GM19324 (cell line): ENCODE results near the gene PHLPP1.

Experiments used
- ATAC-seq: cut with Tn5 transposase; IDR thresholded peaks from one replicate; pipeline ENCODE4 v1.9.1; 2021; ENCODE audit warnings: mild to moderate bottlenecking, moderate library complexity; ENCODE audit not compliant: unreplicated experiment, low FRiP score

Gene PHLPP1

DNA sequence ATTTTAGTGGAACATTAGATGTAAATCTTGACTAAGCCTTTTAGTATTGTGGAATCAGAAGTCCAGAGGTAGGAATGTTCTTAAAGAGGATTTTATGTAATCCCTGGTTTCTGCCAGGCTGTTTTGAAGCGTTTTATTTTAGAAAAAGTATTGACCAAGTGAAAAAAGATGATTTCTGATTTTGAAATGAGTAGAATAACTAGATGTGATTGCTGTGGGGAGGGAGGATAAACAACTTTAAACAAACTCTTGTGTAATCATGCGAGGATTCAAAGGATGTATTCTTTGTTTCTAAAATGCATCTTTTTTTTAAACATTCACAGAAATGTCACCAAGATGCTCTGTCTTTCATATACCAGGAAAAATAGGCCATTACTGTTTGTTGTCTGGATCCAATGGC is 53.9 kb downstream of the PHLPP1 start:
- no peak for ATAC-seq

DNA sequence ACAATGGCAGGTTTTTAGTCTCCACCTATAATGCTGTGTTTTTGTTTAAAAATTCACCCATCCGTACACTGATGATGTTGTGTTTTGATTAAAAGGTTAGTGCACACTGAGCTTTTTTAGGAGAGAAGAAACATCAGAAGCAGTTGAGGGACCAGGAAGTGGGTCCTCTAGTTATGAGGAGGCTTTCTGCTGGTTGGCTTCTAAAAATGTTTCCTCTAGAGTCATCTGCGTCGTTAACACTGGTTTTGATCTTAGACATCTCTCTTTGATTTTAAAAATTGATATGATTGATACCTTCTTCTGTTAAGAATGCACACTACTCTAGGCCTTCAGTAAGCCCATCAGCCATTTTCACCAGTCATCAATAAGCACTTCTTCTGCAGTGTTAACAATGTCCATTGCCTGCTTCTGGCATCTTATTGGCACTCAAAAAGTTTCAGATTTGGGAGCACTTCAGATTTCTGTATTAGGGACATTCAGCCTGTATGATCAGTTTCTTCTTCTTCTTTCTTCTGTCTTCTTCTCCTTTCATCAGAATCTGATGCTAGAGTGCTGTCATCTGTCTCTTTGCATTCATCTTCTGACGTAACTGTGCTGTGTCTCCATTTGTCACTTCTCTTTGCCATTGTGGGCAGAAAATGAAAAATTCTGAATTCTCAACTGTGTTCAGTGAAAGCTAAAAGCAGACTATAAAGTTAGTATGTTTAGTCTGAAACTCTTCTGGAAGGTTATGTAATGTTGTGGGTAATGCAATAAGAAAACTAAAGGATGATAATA is 56.3 kb downstream of the PHLPP1 start:
- ATAC-seq = no peak

GRCh38 chr18:62772860-62773584 is 57.7 kb downstream of the PHLPP1 start:
- no peak for ATAC-seq

DNA sequence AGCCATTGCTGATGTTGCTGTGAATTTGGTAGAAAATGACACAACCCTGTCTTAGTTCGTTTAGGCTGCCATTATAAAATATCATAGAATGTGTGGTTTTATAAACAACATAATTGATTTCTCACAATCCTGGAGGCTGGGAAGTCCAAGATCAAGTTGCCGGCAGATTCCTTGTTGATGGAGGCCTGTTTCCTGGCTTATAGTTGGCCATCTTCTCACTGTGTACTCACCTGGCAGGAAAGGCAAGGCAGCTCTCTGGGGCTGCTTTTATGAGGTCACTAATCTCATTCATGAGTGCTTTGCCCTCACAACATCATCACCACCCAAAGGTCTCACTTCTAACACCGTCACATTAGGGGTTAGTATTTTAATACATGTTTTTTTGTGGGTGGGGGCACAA is 58.4 kb downstream of the PHLPP1 start:
- ATAC-seq = no peak

- ATAC-seq = no peak
Observed at GRCh38 chr18:62776024-62776570, 60.8 kb downstream of the PHLPP1 start.

- no peak for ATAC-seq
Observed at GRCh38 chr18:62777814-62778213, 62.5 kb downstream of the PHLPP1 start.

- no peak for ATAC-seq
Observed at GRCh38 chr18:62778976-62779869, 63.9 kb downstream of the PHLPP1 start.

GRCh38 chr18:62781262-62781661 is 65.9 kb downstream of the PHLPP1 start:
- no peak for ATAC-seq

DNA sequence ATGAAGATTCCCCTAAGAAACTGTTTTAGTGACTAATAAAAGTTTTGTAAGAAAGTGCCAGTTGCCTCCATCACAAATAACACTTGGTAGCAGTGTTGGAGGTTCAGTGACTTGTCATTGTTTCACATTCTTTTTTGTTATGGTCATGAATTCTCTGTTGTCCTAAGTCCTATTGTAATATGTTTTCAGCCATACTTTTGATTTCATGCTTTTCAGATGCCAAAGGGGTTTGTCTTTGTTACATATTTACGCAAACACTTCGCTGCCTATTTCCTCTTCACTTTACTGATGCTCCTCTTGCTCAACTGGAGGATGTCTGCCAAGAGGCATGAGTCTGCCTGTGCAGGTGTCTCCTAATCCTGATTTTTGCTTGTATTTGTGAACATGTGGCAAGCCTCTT is 66.6 kb downstream of the PHLPP1 start:
- ATAC-seq = no peak

GRCh38 chr18:62784338-62784965 is 69.1 kb downstream of the PHLPP1 start:
- no peak for ATAC-seq

- no peak for ATAC-seq
Observed at GRCh38 chr18:62784966-62785413, 69.6 kb downstream of the PHLPP1 start.

DNA sequence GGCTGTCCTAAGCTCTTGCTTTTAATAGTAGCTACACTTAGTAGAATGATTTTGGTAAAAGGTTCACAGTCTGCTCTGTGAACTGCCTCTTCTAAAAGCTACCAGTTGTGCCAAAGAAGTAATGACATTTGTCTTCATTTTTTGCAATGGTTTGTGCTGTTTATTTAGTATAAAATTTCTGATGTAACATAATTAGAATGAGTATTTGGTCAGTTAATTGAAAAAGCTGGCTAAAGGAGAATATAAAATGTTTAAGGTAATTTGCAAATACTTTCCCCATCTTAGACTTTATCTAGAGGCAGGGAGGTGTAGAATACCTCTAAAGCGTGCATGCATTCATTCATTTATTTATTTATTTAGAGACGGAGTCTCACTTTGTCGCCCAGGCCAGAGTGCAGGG is 71.3 kb downstream of the PHLPP1 start:
- ATAC-seq = no peak

DNA sequence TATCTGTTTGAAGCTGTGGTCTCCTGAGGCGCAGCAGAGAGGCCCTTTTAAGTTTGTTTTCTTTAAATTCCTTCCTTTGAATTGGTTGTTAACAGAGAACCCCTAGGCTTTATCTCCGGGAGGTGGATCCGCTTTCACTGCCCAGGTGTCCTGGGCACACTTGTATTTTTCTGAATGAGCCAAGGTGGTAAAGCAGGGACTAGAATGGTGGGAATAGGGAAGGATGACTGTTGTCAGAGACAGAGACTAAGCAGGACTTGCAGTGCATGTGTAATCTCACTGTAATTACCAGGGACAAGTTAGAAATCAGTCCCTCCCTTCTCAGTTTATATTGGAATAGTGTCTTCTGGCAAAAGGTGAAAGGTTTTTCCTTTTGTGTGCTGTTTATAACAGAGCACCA is 72.8 kb downstream of the PHLPP1 start:
- no peak for ATAC-seq

DNA sequence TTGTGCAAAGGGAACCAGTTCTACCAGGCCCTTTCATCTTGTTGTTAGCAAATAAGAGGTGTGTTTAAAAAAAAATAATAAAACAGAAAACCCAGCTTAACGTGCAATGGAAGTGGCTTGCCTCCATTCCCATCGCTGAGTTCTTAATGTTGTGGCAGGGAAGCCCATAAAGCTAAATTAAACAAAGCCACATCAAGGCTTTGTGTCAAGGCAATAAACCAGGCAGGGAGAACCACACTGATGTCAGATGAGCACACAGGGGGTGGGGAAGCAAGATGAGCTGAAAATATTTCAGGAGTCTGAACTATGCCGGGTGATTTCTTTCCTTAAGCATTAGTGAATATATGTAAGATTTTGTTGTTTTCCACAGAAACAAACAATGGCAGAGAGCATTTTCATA is 73.5 kb downstream of the PHLPP1 start:
- ATAC-seq = no peak

- no peak for ATAC-seq
Observed at GRCh38 chr18:62790871-62791772, 75.8 kb downstream of the PHLPP1 start.

GRCh38 chr18:62792016-62792415 is 76.7 kb downstream of the PHLPP1 start:
- ATAC-seq = no peak

- ATAC-seq = no peak
Observed at GRCh38 chr18:62795813-62796212, 80.5 kb downstream of the PHLPP1 start.

GRCh38 chr18:62796216-62796621 is 80.9 kb downstream of the PHLPP1 start:
- no peak for ATAC-seq

GRCh38 chr18:62797329-62797728 is 82.0 kb downstream of the PHLPP1 start:
- ATAC-seq = no peak
